Breast epithelium (tissue), 4 donors: ENCODE results near the gene SFXN5. TPM values are rescaled to one million over a fixed set of nuclear protein-coding genes. Genes with fewer than 3 reads are reported as not detected.

Source experiments
- DNase-seq, 2 donors: peaks; one replicate each; pipeline ENCODE4 v3.0.0-alpha.2; 2019; ENCODE audit warnings: low spot score in 2 of 2
- H3K27ac ChIP-seq, 2 donors: fragments of 200-600 bp; sonication (generic) in 1 of 2; one replicate each; pipeline ENCODE4 v1.5.1; 2016 to 2019; ENCODE audit warnings: mild to moderate bottlenecking in 1 of 2
- H3K27me3 ChIP-seq, 2 donors: fragments of 200-600 bp; sonication (generic) in 1 of 2; one replicate each; pipeline versions ENCODE4 v1.5.1 to v1.6.0; 2017 to 2019; ENCODE audit warnings: control low read depth in 1 of 2, mild to moderate bottlenecking in 1 of 2
- H3K36me3 ChIP-seq: fragments of 200-600 bp; one replicate; pipeline ENCODE4 v1.5.1; 2019
- H3K4me1 ChIP-seq, 2 donors: fragments of 200-600 bp; sonication (generic); one replicate each; pipeline ENCODE4 v1.5.1; 2016 to 2019; ENCODE audit warnings: control low read depth in 1 of 2
- H3K4me3 ChIP-seq, 3 donors: fragments of 200-600 bp; sonication (generic); 1 replicate in 2 of 3; 2 replicates in 1 of 3; pipeline ENCODE4 v1.5.1; 2016 to 2019; ENCODE audit warnings: mild to moderate bottlenecking in 3 of 3, moderate library complexity in 2 of 3
- H3K9me3 ChIP-seq, 2 donors: fragments of 200-600 bp; sonication (generic) in 1 of 2; one replicate each; pipeline ENCODE4 v1.5.1; 2016 to 2019; ENCODE audit warnings: control low read depth in 1 of 2
- CTCF ChIP-seq, 3 donors: fragments of 450-650 bp; IDR thresholded peaks; one replicate each; pipeline ENCODE4 v1.5.1; 2016 to 2017; ENCODE audit warnings: antibody characterized with exemption in 3 of 3, mild to moderate bottlenecking in 3 of 3, moderate library complexity in 3 of 3
- POLR2A ChIP-seq: fragments of 450-650 bp; IDR thresholded peaks from one replicate; pipeline ENCODE4 v1.6.1; 2016; ENCODE audit warnings: antibody characterized with exemption, mild to moderate bottlenecking, moderate library complexity
- POLR2AphosphoS5 ChIP-seq, 3 donors: sonication (generic); formaldehyde crosslinking; IDR thresholded peaks; one replicate each; pipeline ENCODE4 v1.6.1; 2017; ENCODE audit warnings: antibody characterized with exemption in 3 of 3
- intact Hi-C: fragments of 100-400 bp; cut with DNase I; formaldehyde crosslinking; loops from one replicate; pipeline ENCODE4 v1.15.1; 2023; ENCODE audit warnings: low total_unique reads
- total RNA-seq, 3 donors: library from RNA; depleted of rRNA; stranded (reverse); fragments of >200 nt; gene quantifications; one replicate each; pipeline ENCODE4 v1.1.0, GENCODE V29; 2016

SFXN5 gene
- total RNA-seq, 3 donors from 2014 or later, result 6.7 to 19.6 (median 12.8) TPM

GRCh38 chr2:72953528-72953927, 118.0 kb downstream of the SFXN5 start:
- Histone ChIP-seq H3K9me3 (no peaks in the 10 kb centered on the region), H3K27ac (no peak overlapping the region), H3K4me3 (no peak overlapping the region), H3K27me3 (no peaks in the 10 kb centered on the region), H3K36me3 (no peaks in the 10 kb centered on the region), H3K4me1 (no peaks in the 10 kb centered on the region)
- DNase-seq, result no peak
- intact Hi-C loops, result no loop called here
- TF ChIP-seq CTCF (IDR thresholded peaks at IDR 0.05) (no peak), POLR2A (no peak), POLR2AphosphoS5 (IDR thresholded peaks at IDR 0.05) (no peak)

- H3K27me3 ChIP-seq, result no peaks in the 10 kb centered on the region
- TF ChIP-seq POLR2A (no peak), CTCF (IDR thresholded peaks at IDR 0.05) (no peak), POLR2AphosphoS5 (IDR thresholded peaks at IDR 0.05) (no peak)
- intact Hi-C loops, result no loop called here
- no peaks in the 10 kb centered on the region for H3K4me1 ChIP-seq
- H3K9me3 ChIP-seq, result no peaks in the 10 kb centered on the region
- H3K27ac ChIP-seq, result no peak overlapping the region
- DNase-seq, result no peak
- no peak overlapping the region for H3K4me3 ChIP-seq
- H3K36me3 ChIP-seq, result no peaks in the 10 kb centered on the region
Observed at GRCh38 chr2:72952961-72953360, 118.6 kb downstream of the SFXN5 start.

GRCh38 chr2:72952110-72952823, 119.2 kb downstream of the SFXN5 start:
- Histone ChIP-seq H3K27ac (no peak overlapping the region), H3K36me3 (no peaks in the 10 kb centered on the region), H3K27me3 (no peaks in the 10 kb centered on the region), H3K9me3 (no peaks in the 10 kb centered on the region), H3K4me3 (no peak overlapping the region), H3K4me1 (no peaks in the 10 kb centered on the region)
- intact Hi-C loops, result no loop called here
- no peak for DNase-seq
- no peak for TF ChIP-seq POLR2A
- TF ChIP-seq CTCF (IDR thresholded peaks at IDR 0.05), result no peak
- no peak for TF ChIP-seq POLR2AphosphoS5 (IDR thresholded peaks at IDR 0.05)

GRCh38 chr2:72951303-72952095, 120.0 kb downstream of the SFXN5 start:
- Histone ChIP-seq H3K36me3 (no peaks in the 10 kb centered on the region), H3K9me3 (no peaks in the 10 kb centered on the region), H3K4me3 (no peak overlapping the region), H3K27ac (no peak overlapping the region), H3K27me3 (no peaks in the 10 kb centered on the region), H3K4me1 (no peaks in the 10 kb centered on the region)
- intact Hi-C loops, result no loop called here
- TF ChIP-seq POLR2A (no peak), POLR2AphosphoS5 (IDR thresholded peaks at IDR 0.05) (no peak)
- DNase-seq, result no peak

- Histone ChIP-seq H3K27ac (no peak overlapping the region), H3K27me3 (no peaks in the 10 kb centered on the region), H3K36me3 (no peaks in the 10 kb centered on the region), H3K9me3 (no peaks in the 10 kb centered on the region), H3K4me1 (no peaks in the 10 kb centered on the region), H3K4me3 (no peak overlapping the region)
- intact Hi-C loops, result no loop called here
- no peak for TF ChIP-seq POLR2A
- TF ChIP-seq POLR2AphosphoS5 (IDR thresholded peaks at IDR 0.05), result no peak
- TF ChIP-seq CTCF (IDR thresholded peaks at IDR 0.05), result no peak
- DNase-seq, result no peak
Observed at GRCh38 chr2:72950558-72951255, 120.8 kb downstream of the SFXN5 start.
